ENCODE results near the gene DLL1.

The DLL1 gene

DNA sequence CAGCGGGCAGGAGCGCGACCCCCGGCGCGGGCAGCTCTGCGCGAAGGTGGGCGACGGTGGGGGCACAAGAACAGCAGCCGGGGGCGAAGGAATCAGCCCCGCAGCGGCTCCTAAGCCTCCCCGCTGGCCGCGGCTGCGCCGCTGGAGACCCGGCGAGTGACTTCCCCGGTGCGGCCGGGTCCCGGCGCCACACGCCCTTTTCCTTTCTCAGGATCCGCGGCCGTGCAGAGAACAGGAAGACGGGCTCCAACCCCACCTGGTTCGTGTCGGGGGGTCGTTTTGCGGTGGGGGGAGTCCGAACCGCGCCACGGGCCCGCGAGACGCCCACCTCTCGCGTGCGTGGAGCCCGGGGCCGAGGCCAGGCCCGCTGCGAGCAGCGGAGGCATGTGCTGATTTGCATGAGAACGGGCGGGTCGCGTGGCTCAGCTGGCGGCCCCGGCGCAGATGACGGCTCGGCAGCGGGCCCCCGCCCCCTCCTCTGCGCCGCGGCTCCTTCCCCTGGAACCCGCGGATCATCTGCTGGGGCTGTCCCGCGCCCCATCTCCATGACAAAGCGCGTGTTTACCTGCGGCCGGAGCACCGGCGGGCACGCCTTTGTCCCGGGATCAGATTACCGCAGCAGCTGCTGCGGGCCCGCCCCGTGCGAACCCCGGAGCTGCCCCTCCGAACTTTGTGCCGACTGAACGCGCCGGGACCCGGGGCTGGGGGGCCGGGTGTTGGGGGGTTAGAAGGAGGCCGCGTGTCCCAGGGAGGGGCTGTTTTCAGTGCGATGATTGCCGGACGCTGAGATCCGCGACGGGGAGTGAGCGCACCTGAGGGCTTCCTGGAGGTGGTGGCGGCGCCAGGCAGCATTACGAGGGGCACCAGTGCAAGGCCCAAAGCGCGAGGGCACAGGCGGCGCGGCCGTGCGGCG, 4.9 kb upstream of the DLL1 start:
- no peaks in the 10 kb centered on the region for H3K9me3 ChIP-seq (ENCODE audit: control insufficient read depth, insufficient read depth, low read length)
- peaks cover 14% of the 10 kb centered on the region for H3K4me1 ChIP-seq (ENCODE audit: control insufficient read depth, insufficient read depth, low read length)
- DNase-seq (ENCODE audit: low read depth, low spot score), result no peak
- peak overlapping the region; percentile 23; the same call in 1 of the 2 replicates for H3K4me3 ChIP-seq (ENCODE audit: low read length)
- WGBS (ENCODE audit: insufficient coverage, insufficient read length), result no CpG with 5 or more reads among the region's 109 CpGs
- H3K27me3 ChIP-seq (ENCODE audit: control insufficient read depth, insufficient read depth, low read length), result peaks cover 37% of the 10 kb centered on the region
- no peaks in the 10 kb centered on the region for H3K36me3 ChIP-seq (ENCODE audit: control insufficient read depth, insufficient read depth, low read length)
- H3K27ac ChIP-seq (ENCODE audit: low read length), result no peak overlapping the region

GRCh38 chr6:170294813-170295509, 4.1 kb upstream of the DLL1 start:
- no peaks in the 10 kb centered on the region for H3K9me3 ChIP-seq (ENCODE audit: control insufficient read depth, insufficient read depth, low read length)
- H3K36me3 ChIP-seq (ENCODE audit: control insufficient read depth, insufficient read depth, low read length), result no peaks in the 10 kb centered on the region
- H3K4me3 ChIP-seq (ENCODE audit: low read length), result peak overlapping the region; percentile 14; the same call in 1 of the 2 replicates
- no peak for DNase-seq (ENCODE audit: low read depth, low spot score)
- WGBS (ENCODE audit: insufficient coverage, insufficient read length), result no CpG with 5 or more reads among the region's 30 CpGs
- H3K27me3 ChIP-seq (ENCODE audit: control insufficient read depth, insufficient read depth, low read length), result peaks cover 38% of the 10 kb centered on the region
- no peak overlapping the region for H3K27ac ChIP-seq (ENCODE audit: low read length)
- peaks cover 14% of the 10 kb centered on the region for H3K4me1 ChIP-seq (ENCODE audit: control insufficient read depth, insufficient read depth, low read length)

DNA sequence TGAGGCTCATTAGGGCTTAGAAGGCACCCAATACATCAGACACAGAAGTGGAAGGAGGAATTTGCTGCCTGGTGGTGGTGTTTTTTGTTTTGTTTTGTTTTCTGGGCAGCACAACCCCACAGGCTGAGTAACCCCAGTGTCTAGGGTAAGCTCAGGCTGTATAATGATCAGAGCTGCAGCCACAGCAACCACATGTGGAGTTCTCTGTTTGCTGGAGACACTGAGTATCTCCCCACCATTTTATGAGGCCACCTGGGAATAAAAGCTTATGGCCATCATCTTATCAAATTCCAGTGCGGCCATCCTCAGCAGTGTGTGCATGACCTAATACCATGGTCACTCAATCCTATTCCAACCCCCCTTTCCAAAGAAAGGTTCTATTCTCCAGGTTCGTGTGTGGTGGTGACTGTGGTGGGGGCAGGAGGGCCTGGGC, 3.4 kb upstream of the DLL1 start:
- Histone ChIP-seq H3K4me1 (ENCODE audit: control insufficient read depth, insufficient read depth, low read length) (peaks cover 14% of the 10 kb centered on the region), H3K4me3 (ENCODE audit: low read length) (no peak overlapping the region), H3K27ac (ENCODE audit: low read length) (no peak overlapping the region), H3K9me3 (ENCODE audit: control insufficient read depth, insufficient read depth, low read length) (no peaks in the 10 kb centered on the region), H3K36me3 (ENCODE audit: control insufficient read depth, insufficient read depth, low read length) (no peaks in the 10 kb centered on the region), H3K27me3 (ENCODE audit: control insufficient read depth, insufficient read depth, low read length) (peaks cover 42% of the 10 kb centered on the region)
- no peak for DNase-seq (ENCODE audit: low read depth, low spot score)
- WGBS (ENCODE audit: insufficient coverage, insufficient read length), result no CpG with 5 or more reads among the region's 2 CpGs

- Histone ChIP-seq H3K36me3 (ENCODE audit: control insufficient read depth, insufficient read depth, low read length) (no peaks in the 10 kb centered on the region), H3K27me3 (ENCODE audit: control insufficient read depth, insufficient read depth, low read length) (peaks cover 49% of the 10 kb centered on the region), H3K4me3 (ENCODE audit: low read length) (no peak overlapping the region), H3K9me3 (ENCODE audit: control insufficient read depth, insufficient read depth, low read length) (no peaks in the 10 kb centered on the region), H3K27ac (ENCODE audit: low read length) (no peak overlapping the region), H3K4me1 (ENCODE audit: control insufficient read depth, insufficient read depth, low read length) (peaks cover 16% of the 10 kb centered on the region)
- no CpG with 5 or more reads among the region's 23 CpGs for WGBS (ENCODE audit: insufficient coverage, insufficient read length)
- DNase-seq (ENCODE audit: low read depth, low spot score), result no peak
Observed at GRCh38 chr6:170293341-170294231, 2.7 kb upstream of the DLL1 start.

- Histone ChIP-seq H3K36me3 (ENCODE audit: control insufficient read depth, insufficient read depth, low read length) (no peaks in the 10 kb centered on the region), H3K4me1 (ENCODE audit: control insufficient read depth, insufficient read depth, low read length) (peaks cover 22% of the 10 kb centered on the region), H3K27ac (ENCODE audit: low read length) (no peak overlapping the region), H3K4me3 (ENCODE audit: low read length) (no peak overlapping the region), H3K27me3 (ENCODE audit: control insufficient read depth, insufficient read depth, low read length) (peaks cover 59% of the 10 kb centered on the region), H3K9me3 (ENCODE audit: control insufficient read depth, insufficient read depth, low read length) (no peaks in the 10 kb centered on the region)
- WGBS (ENCODE audit: insufficient coverage, insufficient read length), result no CpG with 5 or more reads among the region's 13 CpGs
- no peak for DNase-seq (ENCODE audit: low read depth, low spot score)
Observed at GRCh38 chr6:170292407-170293158, 1.7 kb upstream of the DLL1 start.

DNA sequence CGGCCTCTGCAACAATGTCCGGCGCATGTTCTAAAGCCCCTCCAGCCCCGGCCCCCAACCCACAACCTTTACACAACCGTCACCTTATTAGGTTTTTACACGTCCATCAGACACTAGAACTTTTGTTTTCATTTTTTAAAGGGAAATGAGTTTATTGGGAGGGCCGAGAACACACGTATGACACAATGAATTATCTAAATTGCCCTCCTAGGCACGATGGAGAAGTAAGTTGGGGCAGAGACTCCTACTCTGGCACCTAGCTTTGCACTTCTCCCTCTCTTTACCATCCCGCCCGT, 1.2 kb upstream of the DLL1 start:
- H3K27ac ChIP-seq (ENCODE audit: low read length), result no peak overlapping the region
- DNase-seq (ENCODE audit: low read depth, low spot score), result no peak
- peaks cover 64% of the 10 kb centered on the region for H3K27me3 ChIP-seq (ENCODE audit: control insufficient read depth, insufficient read depth, low read length)
- H3K36me3 ChIP-seq (ENCODE audit: control insufficient read depth, insufficient read depth, low read length), result no peaks in the 10 kb centered on the region
- no peaks in the 10 kb centered on the region for H3K9me3 ChIP-seq (ENCODE audit: control insufficient read depth, insufficient read depth, low read length)
- peaks cover 22% of the 10 kb centered on the region for H3K4me1 ChIP-seq (ENCODE audit: control insufficient read depth, insufficient read depth, low read length)
- peak overlapping the region; percentile 48; the same call in 1 of the 2 replicates for H3K4me3 ChIP-seq (ENCODE audit: low read length)
- WGBS (ENCODE audit: insufficient coverage, insufficient read length), result no CpG with 5 or more reads among the region's 11 CpGs

DNA sequence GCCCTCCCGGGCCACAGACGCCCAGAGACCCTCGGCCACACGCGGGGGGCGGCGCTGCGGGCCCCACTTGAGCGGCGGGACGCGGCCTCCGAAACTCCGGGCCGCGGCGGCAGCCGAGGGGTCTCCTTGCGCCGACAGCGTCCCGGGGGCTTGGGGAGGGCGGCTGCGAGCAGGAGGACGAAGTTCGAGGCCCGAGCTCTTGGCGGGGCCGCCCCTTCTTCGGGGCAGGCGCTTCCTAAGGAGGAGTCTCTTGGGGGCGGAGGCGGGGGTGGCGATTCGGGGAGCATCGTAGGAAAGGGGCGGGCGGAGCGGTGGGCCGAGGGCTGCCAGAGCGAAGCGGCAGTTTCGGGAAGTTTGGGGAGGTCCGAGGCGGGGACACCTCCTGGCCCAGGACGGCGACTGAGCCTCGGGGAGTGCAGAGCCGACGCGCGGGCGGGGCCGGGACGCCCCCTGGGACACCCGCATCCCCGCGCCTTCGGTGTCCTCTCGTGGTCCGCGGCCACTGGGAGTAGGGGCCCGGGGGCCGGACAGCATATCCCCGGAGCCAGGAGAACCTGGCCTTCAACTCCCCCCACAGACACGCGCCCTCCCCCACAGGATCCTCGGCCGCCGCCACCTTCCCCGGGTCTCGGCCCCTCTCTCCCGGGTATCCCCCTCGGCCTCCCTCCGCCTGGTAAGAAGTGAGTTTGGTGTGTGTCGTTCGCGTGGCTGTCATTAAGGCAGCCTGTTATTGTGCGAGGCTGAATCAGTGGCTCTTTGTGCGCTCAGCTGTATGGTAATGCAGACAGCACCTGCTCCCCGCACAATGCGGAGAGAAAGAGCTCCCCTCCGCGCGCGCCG, 613 bp upstream of the DLL1 start:
- Histone ChIP-seq H3K27ac (ENCODE audit: low read length) (no peak overlapping the region), H3K4me3 (ENCODE audit: low read length) (peak overlapping the region; percentile 48; the same call in 1 of the 2 replicates), H3K36me3 (ENCODE audit: control insufficient read depth, insufficient read depth, low read length) (no peaks in the 10 kb centered on the region), H3K4me1 (ENCODE audit: control insufficient read depth, insufficient read depth, low read length) (peaks cover 23% of the 10 kb centered on the region), H3K27me3 (ENCODE audit: control insufficient read depth, insufficient read depth, low read length) (peaks cover 68% of the 10 kb centered on the region), H3K9me3 (ENCODE audit: control insufficient read depth, insufficient read depth, low read length) (no peaks in the 10 kb centered on the region)
- no peak for DNase-seq (ENCODE audit: low read depth, low spot score)
- no CpG with 5 or more reads among the region's 87 CpGs for WGBS (ENCODE audit: insufficient coverage, insufficient read length)

DNA sequence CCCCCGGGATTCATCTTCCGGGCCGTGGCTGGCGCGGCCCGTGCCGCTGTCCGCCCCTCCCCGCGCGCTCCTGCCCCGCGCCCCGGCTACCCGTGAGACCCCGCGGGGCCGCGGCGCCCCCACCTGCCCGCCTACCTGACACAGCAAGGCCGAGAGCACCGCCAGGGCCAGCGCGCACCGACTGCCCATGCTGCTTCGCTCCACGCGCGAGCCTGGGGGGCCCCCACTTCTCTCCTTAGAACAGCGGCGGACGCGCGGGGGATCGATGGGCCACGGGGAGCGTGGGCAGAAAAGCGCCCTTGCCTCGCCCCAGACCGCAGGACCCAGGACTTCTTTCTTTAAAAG, 955 bp downstream of the DLL1 start:
- Histone ChIP-seq H3K4me3 (ENCODE audit: low read length) (peak overlapping the region; percentile 32; the same call in 1 of the 2 replicates), H3K36me3 (ENCODE audit: control insufficient read depth, insufficient read depth, low read length) (no peaks in the 10 kb centered on the region), H3K9me3 (ENCODE audit: control insufficient read depth, insufficient read depth, low read length) (no peaks in the 10 kb centered on the region), H3K27ac (ENCODE audit: low read length) (no peak overlapping the region), H3K4me1 (ENCODE audit: control insufficient read depth, insufficient read depth, low read length) (peaks cover 21% of the 10 kb centered on the region), H3K27me3 (ENCODE audit: control insufficient read depth, insufficient read depth, low read length) (peaks cover 66% of the 10 kb centered on the region)
- no CpG with 5 or more reads among the region's 41 CpGs for WGBS (ENCODE audit: insufficient coverage, insufficient read length)
- DNase-seq (ENCODE audit: low read depth, low spot score), result no peak

GRCh38 chr6:170289180-170289931, 1.5 kb downstream of the DLL1 start:
- H3K9me3 ChIP-seq (ENCODE audit: control insufficient read depth, insufficient read depth, low read length), result no peaks in the 10 kb centered on the region
- peaks cover 60% of the 10 kb centered on the region for H3K27me3 ChIP-seq (ENCODE audit: control insufficient read depth, insufficient read depth, low read length)
- no peak for DNase-seq (ENCODE audit: low read depth, low spot score)
- WGBS (ENCODE audit: insufficient coverage, insufficient read length), result no CpG with 5 or more reads among the region's 85 CpGs
- no peak overlapping the region for H3K27ac ChIP-seq (ENCODE audit: low read length)
- H3K4me3 ChIP-seq (ENCODE audit: low read length), result peak overlapping the region; percentile 32; the same call in 1 of the 2 replicates
- peaks cover 19% of the 10 kb centered on the region for H3K4me1 ChIP-seq (ENCODE audit: control insufficient read depth, insufficient read depth, low read length)
- no peaks in the 10 kb centered on the region for H3K36me3 ChIP-seq (ENCODE audit: control insufficient read depth, insufficient read depth, low read length)

Measured in iPS DF 6.9 (cell line).